Measurements from ENCODE around the gene CDON.

CDON gene

DNA sequence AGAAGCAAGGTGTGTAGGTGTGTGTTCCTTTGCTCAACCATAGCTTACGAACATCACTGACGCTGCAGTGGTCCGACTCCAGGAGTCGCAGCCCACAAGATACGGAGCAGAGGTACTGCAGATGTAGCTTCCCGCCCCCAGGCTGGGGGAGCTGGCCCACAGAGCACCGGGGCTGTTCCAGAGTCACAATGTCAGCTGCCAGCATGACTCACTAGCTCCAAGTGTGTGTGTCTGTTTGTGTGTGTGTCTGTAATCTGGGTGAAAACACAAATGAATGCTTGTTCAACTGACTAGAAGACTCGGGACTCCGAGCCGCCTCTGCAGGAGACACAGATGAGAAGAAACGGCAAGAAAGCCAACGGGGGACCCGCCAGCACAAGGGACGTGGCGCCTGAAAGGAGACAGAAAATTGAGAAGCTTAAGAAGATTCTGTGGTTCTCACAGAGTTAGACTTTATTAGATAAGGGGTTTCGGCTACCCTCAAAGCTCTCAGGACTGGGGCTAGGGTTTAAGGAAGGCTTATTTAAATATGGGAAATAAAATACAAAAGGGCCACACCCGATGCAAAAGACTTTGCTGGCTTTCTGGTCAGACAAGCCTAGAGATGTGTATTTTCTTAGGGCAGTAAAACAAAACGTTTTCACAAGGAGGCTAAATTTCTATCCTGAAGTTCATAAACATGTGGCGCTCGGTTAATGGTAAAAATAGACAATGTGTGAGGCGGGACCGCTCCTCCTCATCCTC lies 106.1 kb downstream of the CDON start:
- no peak for DNase-seq (ENCODE audit: low spot score)

DNA sequence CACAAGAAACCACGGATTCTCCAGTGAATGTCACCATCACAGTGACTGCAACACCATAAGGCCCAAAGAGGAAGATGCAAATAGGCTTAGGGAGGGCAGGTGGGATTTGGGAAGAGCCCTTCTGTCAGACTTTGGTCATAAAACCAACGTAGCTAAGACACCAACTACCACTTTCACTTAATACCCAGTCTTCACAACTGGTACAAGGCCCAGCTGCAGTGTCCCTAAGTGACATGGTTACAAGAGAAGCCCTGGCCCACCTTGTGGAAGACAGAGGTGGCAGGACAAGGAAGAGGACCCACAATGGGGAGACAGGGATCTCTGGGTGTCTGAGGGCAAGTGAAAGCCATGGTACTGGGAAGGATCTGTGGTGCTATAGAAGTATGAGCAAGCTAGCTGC lies 106.8 kb downstream of the CDON start:
- DNase-seq (ENCODE audit: low spot score) = no peak

- no peak for DNase-seq (ENCODE audit: low spot score)
Observed at GRCh38 chr11:125954945-125955640, 107.6 kb downstream of the CDON start.

DNA sequence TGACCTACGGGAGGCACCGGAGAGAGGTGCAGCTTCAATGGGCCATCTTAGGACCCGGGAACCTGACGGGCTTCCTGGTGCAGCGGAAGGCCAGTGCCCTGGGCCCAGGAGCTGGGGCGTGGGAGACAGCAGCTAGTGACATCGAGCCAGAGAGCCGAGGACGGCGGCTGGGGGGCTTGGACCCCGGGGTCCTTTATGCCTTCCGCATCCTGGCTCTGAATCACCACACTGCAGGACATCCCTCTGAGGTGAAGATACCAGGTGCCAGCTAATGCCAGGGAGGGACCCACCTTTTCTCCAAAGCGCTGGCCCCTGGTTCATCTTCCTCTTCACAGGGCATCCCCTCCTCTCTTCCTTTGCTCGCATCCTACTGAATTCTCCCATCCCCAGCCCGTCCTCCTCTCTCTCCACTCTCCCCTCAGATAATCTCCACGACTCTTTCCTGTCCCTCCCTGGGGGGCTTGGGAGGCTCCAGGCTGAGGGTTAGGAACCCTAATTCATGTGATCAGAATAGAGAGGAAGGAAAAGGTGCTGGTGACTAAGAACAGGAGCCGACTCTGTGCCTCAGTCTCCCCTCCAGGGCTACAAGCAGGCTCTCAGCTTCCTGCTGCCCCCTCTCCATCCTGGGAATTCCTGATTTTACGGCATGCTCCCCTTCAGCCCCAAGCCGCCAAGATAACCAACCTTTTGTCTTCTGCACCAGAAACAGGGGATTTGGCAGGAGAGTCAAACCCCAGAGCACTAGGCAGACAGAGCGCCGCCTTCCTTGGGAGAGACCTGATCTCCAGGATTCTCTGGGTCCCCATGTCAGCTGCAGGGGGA lies 108.3 kb downstream of the CDON start:
- no peak for DNase-seq (ENCODE audit: low spot score)

- DNase-seq (ENCODE audit: low spot score) = no peak
Observed at GRCh38 chr11:125953401-125953935, 109.2 kb downstream of the CDON start.

DNA sequence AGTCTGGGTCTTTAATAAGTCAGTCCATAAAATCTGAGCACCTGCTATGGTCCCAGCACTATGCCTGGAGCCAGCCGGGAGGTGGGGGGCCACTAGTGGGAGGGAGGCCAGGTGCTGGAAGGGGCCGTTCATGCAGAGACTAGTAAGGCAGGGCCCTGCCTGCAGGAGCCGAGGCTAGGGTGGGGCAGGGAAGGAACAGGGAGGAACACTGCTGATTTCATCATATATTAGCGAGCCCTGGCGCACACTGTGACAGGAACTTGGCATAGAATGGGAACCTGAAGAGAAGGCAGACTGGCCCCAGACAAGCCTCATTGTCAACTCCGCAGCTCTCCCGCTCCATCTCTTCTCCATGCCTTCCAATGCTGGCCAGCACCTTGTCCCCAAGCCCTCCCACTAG lies 109.7 kb downstream of the CDON start:
- DNase-seq (ENCODE audit: low spot score) = no peak

DNA sequence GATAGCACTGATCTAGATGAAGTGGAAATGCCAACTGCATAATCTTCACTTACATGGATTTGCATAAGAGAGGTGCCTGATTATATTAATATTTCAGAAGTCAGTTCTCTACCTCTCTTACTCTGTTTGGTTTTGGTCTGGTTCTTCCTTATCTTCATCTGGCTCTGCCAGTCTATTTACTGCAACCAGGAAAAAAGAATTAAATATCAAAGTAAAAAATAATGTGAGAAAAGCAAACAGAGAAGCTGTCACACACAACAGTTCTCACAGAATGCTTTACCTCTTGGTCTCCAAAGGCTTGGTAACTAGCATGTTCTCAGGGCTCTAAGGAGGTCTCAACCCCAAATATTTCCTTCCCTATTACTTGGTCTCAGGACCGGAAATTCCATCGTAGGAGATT lies 110.1 kb downstream of the CDON start:
- DNase-seq (ENCODE audit: low spot score) = no peak

GRCh38 chr11:125951731-125952130 lies 110.9 kb downstream of the CDON start:
- no peak for DNase-seq (ENCODE audit: low spot score)

GRCh38 chr11:125950696-125951651 lies 111.7 kb downstream of the CDON start:
- no peak for DNase-seq (ENCODE audit: low spot score)

- DNase-seq (ENCODE audit: low spot score) = no peak
Observed at GRCh38 chr11:125950178-125950490, 112.5 kb downstream of the CDON start.

- DNase-seq (ENCODE audit: low spot score) = no peak
Observed at GRCh38 chr11:125949271-125950177, 113.1 kb downstream of the CDON start.

DNA sequence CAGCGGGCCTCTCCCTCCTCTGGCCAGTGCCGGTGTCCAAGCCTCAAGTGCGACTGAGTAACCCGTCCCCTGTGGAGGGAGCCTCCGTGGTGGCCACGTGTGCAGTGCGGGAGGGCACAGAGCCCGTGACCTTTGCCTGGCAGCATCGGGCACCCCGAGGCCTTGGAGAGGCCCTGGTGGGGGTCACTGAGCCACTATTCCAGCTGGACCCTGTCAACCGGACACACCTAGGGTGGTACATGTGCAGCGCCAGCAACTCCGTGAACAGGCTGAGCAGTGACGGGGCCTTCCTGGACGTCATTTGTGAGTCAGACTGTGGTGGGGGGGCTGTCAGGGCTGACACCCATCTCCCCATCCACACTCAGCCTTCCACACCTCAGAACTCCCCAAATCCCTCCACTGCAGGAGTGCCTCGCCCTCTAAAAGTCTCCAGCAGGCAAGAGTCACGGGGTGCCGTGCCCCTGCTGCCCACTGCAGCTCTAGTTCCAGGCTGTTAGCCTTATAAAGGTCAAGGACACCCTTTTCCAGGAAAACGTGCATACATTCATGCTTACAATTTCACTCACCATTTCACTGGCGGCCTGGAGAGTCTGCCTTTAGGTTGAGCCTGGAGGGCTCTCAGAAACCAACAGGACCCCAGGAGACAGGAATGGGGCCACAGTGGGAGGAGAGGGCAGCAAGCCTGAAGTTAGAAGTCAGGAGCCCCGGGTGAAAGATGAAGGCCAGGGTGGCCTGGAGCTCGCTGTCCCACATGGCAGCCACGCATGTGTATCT lies 114.2 kb downstream of the CDON start:
- DNase-seq (ENCODE audit: low spot score) = no peak

DNA sequence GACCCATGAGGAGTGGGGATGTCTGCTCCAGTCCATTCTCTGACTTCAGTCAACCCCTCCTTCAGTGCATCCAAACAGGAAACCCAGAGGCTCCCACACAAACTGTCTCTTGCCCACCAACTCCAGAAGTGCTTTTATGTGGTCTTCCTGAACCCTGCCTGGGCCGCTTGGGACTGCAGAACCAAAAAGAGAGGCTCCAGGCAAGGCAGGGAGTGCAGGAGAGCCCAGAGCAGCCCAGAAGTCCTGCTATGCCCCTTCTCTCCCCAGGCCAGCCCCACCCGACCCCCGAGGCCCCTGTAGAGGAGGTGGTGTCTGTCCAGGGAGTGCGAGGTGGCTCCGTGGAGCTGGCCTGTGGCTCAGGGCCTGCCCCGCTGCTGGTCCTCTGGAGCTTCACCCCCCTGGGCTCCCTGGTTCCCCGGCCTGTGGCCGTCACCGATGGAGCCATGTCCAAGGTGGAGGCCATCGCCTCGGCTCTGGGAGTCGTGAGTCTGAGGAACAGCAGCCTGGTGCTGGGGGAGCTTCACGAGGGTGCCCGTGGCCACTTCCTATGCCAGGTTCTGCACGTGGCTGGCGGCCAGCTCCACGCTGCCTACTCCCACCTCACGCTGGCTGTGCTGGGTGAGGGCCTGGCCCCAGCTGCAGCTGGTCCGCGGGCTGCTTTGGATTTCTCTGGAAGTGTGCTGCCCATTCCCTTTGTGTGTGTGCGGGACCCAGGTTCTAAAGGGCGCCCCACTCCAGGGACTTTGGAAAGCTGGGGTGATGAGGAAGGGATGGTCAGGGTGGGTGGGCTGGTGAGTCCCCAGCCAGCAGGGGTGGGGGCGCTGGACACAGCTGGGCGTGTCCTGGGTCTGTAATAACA lies 115.0 kb downstream of the CDON start:
- no peak for DNase-seq (ENCODE audit: low spot score)

DNA sequence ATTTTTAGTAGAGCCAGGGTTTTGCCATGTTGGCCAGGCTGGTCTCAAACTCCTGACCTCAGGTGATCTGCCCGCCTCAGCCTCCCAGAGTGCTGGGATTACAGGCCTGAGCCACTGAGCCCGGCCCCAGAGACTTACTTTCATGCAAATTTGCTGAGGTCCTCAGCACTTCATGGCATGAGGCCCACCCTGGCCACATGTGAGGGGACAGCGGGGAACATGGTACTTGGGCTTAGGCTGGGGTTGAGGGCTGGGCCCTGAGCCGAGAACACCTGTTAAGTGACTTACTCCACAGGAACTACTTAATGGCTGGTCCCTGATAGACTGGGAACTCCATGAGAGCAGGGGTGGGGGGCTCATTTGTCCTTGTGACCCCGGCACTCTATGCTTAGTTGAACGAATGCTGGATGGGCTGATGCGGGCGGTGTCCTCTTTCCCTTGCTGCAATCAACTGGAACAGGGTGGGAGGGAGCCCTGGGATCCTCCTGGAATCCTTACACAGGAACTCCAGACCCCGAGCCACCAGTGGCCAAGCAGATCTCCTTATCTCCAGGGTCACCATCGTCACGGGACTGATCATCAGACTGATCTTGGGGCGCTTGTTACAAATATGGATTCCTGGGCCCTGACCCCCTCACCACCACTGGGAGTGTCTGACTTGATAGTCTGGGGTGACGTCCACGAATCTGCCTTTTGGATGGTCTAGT lies 115.8 kb downstream of the CDON start:
- no peak for DNase-seq (ENCODE audit: low spot score)

DNA sequence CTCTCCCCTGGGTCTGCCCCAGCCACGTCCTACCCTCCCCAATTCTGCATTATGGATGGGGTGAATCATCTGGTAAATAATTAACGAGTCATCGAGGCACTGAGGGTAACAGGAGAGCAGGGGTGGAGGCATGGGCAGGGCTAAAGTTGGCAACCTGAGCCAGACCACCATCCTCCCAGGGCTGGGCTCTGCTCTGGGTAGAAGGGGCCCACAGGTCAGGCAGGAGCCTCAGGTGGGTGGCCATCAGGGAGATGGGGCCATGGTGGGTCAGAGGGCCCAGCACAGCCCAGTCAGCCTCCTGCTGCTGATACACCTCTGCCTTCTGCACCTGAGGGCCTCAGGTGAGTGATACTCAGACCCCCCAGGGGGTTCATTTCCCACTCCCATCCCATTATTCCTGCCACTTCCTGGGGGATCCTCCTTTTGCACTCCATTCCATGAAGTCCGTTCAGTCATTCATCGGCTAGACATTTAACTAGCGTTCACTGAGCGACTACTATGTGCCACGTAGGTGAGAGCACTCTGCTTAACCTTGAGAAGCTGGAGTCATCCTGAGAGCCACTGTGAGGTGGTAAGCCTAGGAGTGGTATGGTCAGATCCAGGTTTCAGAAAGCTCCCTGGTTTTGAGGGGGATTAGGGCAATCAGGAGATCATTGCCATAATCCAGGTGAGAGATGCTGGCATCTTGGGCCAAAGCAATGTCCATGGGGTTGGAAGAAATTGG lies 116.7 kb downstream of the CDON start, which contains the start of gene VSIG10L2:
VSIG10L2 (plus strand) TSS at position 248 of the 724 bp plus-strand sequence; CDS start at position 260, 12 bp downstream.
- DNase-seq (ENCODE audit: low spot score) = no peak

GRCh38 chr11:125945011-125945796 lies 117.5 kb downstream of the CDON start:
- no peak for DNase-seq (ENCODE audit: low spot score)

Measured in HuH-7.5 (cell line).